Activated T-cell treated with anti-CD3 and anti-CD28 coated beads, Interleukin-2, amount 50 U/mL, for 72 hours (primary cell): Measurements from ENCODE around the gene EIF4EBP2. TPM values are rescaled to one million over a fixed set of nuclear protein-coding genes. Genes with fewer than 3 reads are reported as not detected.
A peak's percentile ranks its signal among the peaks of the same experiment; 100 is the strongest.

ENCODE experiments used
- ATAC-seq, 2 donors: fragments of 150-1000 bp; cut with Tn5 transposase; replicated peaks in 1 of 2; 2 replicates each; pipeline ENCODE4 v1.10.0; 2021; ENCODE audit warnings: moderate library complexity in 2 of 2, mild to moderate bottlenecking in 1 of 2
- DNase-seq, 2 donors: peaks; one replicate each; pipeline ENCODE4 v3.0.0; 2021 to 2022; ENCODE audit warnings: mixed read lengths in 1 of 2
- H3K27ac Mint-ChIP-seq: one replicate; pipeline ENCODE4 v1.8.0; 2022; ENCODE audit warnings: mild to moderate bottlenecking, moderate library complexity, mixed read lengths
- H3K27me3 Mint-ChIP-seq: one replicate; pipeline ENCODE4 v1.8.0; 2022; ENCODE audit warnings: low read depth, mixed read lengths
- H3K36me3 Mint-ChIP-seq, 2 donors: one replicate each; pipeline ENCODE4 v1.8.0; 2022; ENCODE audit warnings: mixed read lengths in 2 of 2, mild to moderate bottlenecking in 1 of 2; ENCODE audit not compliant: insufficient read depth in 2 of 2
- H3K4me1 Mint-ChIP-seq: one replicate; pipeline ENCODE4 v1.8.0; 2022; ENCODE audit warnings: low read depth, mixed read lengths
- H3K4me3 Mint-ChIP-seq, 2 donors: one replicate each; pipeline ENCODE4 v1.8.0; 2022; ENCODE audit warnings: mild to moderate bottlenecking in 2 of 2, mixed read lengths in 2 of 2, moderate library complexity in 2 of 2
- H3K9me3 Mint-ChIP-seq, 2 donors: one replicate each; pipeline ENCODE4 v1.8.0; 2022; ENCODE audit warnings: mixed read lengths in 2 of 2
- total RNA-seq, 2 donors: library from RNA; stranded (reverse); gene quantifications; one replicate each; pipeline ENCODE4 v1.2.3, GENCODE V29; 2022

EIF4EBP2 gene
- total RNA-seq, 2 donors from 2014 or later, result 23.6 to 24.3 TPM

DNA sequence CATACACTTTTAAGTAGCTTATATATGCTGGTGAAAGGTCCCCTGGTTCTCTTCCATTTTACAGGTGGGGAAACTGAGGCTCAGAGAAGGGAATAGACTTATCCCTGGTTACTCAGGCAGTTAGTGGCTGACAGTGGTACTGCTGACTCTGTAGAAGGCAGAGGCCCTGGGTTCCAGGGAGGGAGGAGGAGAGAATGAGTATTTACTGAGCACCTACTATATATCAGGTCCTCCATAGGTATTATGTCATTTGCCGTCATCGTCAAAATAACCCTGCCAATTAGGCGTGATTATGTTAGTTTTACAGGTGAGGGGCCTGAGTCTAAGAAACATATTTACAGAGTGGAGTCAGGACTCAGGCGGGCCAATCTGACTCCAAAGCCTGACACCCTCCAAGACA is 61.3 kb downstream of the EIF4EBP2 start:
- ATAC-seq (no peak), DNase-seq (no peak)
- Mint-ChIP-seq H3K36me3 (no peaks in the 10 kb centered on the region), H3K9me3 (no peaks in the 10 kb centered on the region), H3K4me3 (no peak overlapping the region), H3K27ac (no peak overlapping the region), H3K4me1 (peaks cover 4% of the 10 kb centered on the region), H3K27me3 (peaks cover 10% of the 10 kb centered on the region)

DNA sequence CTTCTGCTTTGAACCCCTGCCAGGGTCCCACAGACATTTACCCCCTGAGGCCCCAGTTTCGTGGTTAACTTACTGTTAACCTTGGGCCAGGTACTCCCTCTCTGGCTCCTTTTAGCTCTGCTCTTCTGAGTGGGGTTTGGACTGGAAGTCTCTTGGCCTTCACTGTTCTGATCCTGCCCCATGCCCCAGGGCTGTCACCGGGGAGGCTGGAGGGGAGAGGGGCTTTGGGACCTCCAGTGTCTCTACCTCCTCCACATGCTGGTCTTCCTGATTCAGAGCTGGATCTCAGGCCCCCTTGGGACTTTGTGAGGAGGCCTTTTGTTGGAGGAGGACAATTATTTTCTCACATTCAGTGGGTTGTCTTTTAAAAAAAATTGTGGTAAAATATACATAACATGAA is 61.9 kb downstream of the EIF4EBP2 start:
- DNase-seq (no peak), ATAC-seq (no peak)
- peaks cover 4% of the 10 kb centered on the region for H3K27me3 Mint-ChIP-seq
- H3K4me3 Mint-ChIP-seq, result no peak overlapping the region
- H3K36me3 Mint-ChIP-seq, result no peaks in the 10 kb centered on the region
- peaks cover 4% of the 10 kb centered on the region for H3K4me1 Mint-ChIP-seq
- H3K9me3 Mint-ChIP-seq, result no peaks in the 10 kb centered on the region
- H3K27ac Mint-ChIP-seq, result no peak overlapping the region

- ATAC-seq, result no peak
- no peak overlapping the region for H3K27ac Mint-ChIP-seq
- no peak for DNase-seq
- H3K36me3 Mint-ChIP-seq, result no peaks in the 10 kb centered on the region
- no peaks in the 10 kb centered on the region for H3K9me3 Mint-ChIP-seq
- no peak overlapping the region for H3K4me3 Mint-ChIP-seq
- no peaks in the 10 kb centered on the region for H3K27me3 Mint-ChIP-seq
- H3K4me1 Mint-ChIP-seq, result no peaks in the 10 kb centered on the region
Measured at GRCh38 chr10:70466951-70467350, 63.0 kb downstream of the EIF4EBP2 start.

DNA sequence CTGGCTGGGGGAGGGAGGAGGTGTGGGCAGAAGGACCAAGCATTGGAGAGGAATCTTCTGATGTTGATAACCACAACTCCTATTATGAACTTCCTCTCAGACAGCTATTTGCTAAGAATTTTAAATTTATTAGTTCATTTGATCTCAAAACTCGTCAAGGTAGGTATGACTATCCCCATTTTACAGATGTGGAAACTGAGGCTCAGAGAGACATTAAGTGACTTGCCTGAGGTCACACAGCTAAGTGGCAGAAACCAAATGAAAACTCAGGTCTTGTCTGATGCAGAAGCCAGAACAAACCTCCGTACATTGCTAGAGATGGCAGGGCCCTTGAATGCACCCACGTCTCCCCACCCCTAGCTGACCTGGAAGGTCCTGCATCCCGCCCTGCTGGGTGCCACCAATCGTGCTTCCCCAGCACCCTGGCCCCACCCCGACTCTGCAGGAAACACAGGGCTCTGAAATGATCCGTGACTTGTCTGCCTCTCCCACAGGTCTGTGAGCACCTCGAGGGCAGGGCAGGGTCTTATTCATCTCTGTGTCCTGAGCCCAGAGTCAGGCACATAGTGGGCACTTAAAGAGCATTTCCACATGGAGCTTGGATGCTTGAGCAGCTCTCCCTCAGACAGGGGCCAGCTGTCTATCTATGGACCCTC is 69.0 kb downstream of the EIF4EBP2 start:
- H3K27me3 Mint-ChIP-seq, result peaks cover 32% of the 10 kb centered on the region
- H3K9me3 Mint-ChIP-seq, result no peaks in the 10 kb centered on the region
- H3K4me1 Mint-ChIP-seq, result peaks cover 29% of the 10 kb centered on the region
- ATAC-seq, result no peak
- H3K36me3 Mint-ChIP-seq, result peaks cover 0 to 2% of the 10 kb centered on the region in 2 donors
- no peak overlapping the region for H3K27ac Mint-ChIP-seq
- no peak overlapping the region for H3K4me3 Mint-ChIP-seq
- no peak for DNase-seq

- peaks cover 0 to 2% of the 10 kb centered on the region in 2 donors for H3K36me3 Mint-ChIP-seq
- no peaks in the 10 kb centered on the region for H3K9me3 Mint-ChIP-seq
- no peak overlapping the region for H3K4me3 Mint-ChIP-seq
- peaks cover 40% of the 10 kb centered on the region for H3K4me1 Mint-ChIP-seq
- peaks cover 32% of the 10 kb centered on the region for H3K27me3 Mint-ChIP-seq
- DNase-seq, result no peak
- H3K27ac Mint-ChIP-seq, result no peak overlapping the region
- ATAC-seq, result no peak
Measured at GRCh38 chr10:70474780-70475179, 70.8 kb downstream of the EIF4EBP2 start.

DNA sequence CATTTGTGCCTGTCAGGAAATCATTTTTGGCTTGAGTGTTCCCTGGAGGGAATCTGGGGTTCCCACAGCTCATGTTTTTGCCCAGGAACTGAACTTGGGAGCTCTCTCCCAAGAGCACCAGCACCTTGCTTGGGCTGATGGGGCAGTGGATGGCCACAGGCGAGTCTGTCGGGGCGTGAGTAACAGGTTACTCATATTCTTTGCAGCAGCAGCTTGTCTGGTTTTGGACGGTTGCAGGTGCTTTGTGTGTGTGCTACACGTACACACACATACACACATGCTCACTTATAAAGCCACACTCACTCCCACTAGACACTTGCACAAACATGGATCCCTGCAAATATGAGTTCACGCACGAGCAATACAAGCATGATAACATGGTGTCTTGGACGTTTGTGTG is 71.7 kb downstream of the EIF4EBP2 start:
- peak in 1 of 2 donors; percentile 27 for DNase-seq
- H3K27me3 Mint-ChIP-seq, result peaks cover 32% of the 10 kb centered on the region
- peaks cover 49% of the 10 kb centered on the region for H3K4me1 Mint-ChIP-seq
- no peak overlapping the region for H3K27ac Mint-ChIP-seq
- H3K9me3 Mint-ChIP-seq, result no peaks in the 10 kb centered on the region
- H3K36me3 Mint-ChIP-seq, result peaks cover 0 to 2% of the 10 kb centered on the region in 2 donors
- H3K4me3 Mint-ChIP-seq, result no peak overlapping the region
- no peak for ATAC-seq

- peaks cover 32% of the 10 kb centered on the region for H3K27me3 Mint-ChIP-seq
- H3K36me3 Mint-ChIP-seq, result peaks cover 0 to 2% of the 10 kb centered on the region in 2 donors
Measured at GRCh38 chr10:70476249-70477035, 72.5 kb downstream of the EIF4EBP2 start.

GRCh38 chr10:70477661-70478162 is 73.8 kb downstream of the EIF4EBP2 start:
- H3K27me3 Mint-ChIP-seq, result peaks cover 32% of the 10 kb centered on the region
- H3K9me3 Mint-ChIP-seq, result no peaks in the 10 kb centered on the region
- peaks cover 0 to 2% of the 10 kb centered on the region in 2 donors for H3K36me3 Mint-ChIP-seq
- DNase-seq (peak; percentile 76 to 84), ATAC-seq (peak; percentile 71 to 77)
- H3K4me1 Mint-ChIP-seq, result peaks cover 52% of the 10 kb centered on the region
- peak overlapping the region; percentile 80 to 88 for H3K4me3 Mint-ChIP-seq
- H3K27ac Mint-ChIP-seq, result no peak overlapping the region

More at GRCh38 chr10:70476249-70477035, 72.5 kb downstream of the EIF4EBP2 start:
- Mint-ChIP-seq H3K4me1 (peaks cover 52% of the 10 kb centered on the region), H3K4me3 (no peak overlapping the region), H3K27ac (no peak overlapping the region), H3K9me3 (no peaks in the 10 kb centered on the region)
- ATAC-seq (peak in 1 of 2 donors; percentile 20), DNase-seq (peak in 1 of 2 donors; percentile 38)

Other genes with a start within 250 kb of the EIF4EBP2 start
- gene SAR1A, start 233.6 kb upstream of the EIF4EBP2 start, total RNA-seq, result 10 to 100 TPM; 87.8 to 97.1 TPM
- gene PPA1, start 170.7 kb upstream of the EIF4EBP2 start, total RNA-seq, result 100 to 1,000 TPM; 274 to 290 TPM
- gene NPFFR1, start 120.1 kb upstream of the EIF4EBP2 start, total RNA-seq, result under 1 TPM in 1 of 2 donors, not detected in 1; 0.02 TPM
- gene LRRC20, start 21.5 kb upstream of the EIF4EBP2 start, total RNA-seq, result 1 to 10 TPM; 3.6 to 5.8 TPM
- not detected for gene NODAL, start 37.5 kb downstream of the EIF4EBP2 start, total RNA-seq
- gene PALD1, start 74.6 kb downstream of the EIF4EBP2 start, total RNA-seq, result 1 to 10 TPM; 1.1 to 1.3 TPM
- gene PRF1, start 198.6 kb downstream of the EIF4EBP2 start, total RNA-seq, result 100 to 1,000 TPM in 1 of 2 donors, 10 to 100 TPM in 1; 44.5 to 102 TPM